Nucleus accumbens (tissue), 56 donors: ENCODE measurements around the gene TAF1B.

Experiments
- DNase-seq, 56 donors: peaks; one replicate each; lab custom pipeline; 2025; lab: John Stamatoyannopoulos, UW

TAF1B gene

DNA sequence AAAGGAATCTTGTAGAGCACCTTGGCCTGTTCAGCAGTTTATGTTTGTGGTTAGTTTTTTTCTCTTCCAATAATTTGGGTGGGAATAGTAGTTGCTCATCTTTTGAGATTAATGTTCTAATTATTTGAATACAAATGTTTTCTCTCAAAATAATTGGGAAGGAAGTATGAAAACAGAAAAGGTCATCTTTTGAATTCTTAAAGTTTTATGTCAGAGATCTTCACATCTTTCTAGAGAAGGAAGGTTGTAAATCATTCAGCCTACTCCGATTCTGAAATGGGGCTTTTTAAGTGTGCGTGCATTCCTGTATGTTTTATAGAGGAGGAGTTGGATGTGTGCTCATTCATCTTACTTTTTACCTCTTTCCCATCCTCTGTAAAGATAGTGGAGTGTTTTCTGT, 137.2 kb downstream of the TAF1B start:
- no peak for DNase-seq

DNA sequence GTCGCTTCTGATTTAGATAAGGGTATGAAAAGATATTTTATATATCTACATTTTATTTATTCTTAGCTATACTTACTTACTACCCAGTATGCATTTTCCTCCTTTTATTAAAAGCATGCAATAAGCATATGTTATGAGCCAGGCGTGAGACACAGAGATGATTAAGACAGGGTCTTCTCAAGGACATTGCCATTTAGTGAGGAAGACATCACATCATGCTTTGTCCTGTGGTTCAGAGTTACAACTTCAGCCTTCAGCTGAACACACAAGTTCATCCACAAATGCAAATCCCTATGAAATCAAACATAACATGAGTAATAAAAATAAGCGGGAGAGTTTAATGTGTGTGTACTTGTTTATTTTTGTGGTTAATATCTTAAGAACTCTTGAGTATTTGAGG, 138.4 kb downstream of the TAF1B start:
- no peak for DNase-seq

DNA sequence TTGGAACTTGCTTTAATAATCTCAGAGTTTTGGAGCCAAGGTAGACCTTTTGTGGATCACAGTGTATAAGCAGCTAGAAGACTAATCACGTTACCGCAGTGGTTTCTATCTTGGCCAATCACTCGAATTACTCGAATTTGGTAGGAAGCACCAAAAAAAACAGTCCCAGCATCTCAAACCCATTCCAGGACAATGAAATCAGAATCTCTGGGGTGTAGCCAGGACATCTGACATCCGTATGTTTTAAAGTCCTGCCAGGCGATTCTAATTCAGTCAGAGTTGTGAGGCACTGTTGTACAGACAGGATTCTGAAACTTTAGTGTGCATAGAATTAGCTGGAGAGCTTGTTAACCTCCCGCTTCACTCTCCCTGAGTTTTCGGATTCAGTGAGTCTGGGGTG, 139.0 kb downstream of the TAF1B start:
- DNase-seq, result no peak

DNA sequence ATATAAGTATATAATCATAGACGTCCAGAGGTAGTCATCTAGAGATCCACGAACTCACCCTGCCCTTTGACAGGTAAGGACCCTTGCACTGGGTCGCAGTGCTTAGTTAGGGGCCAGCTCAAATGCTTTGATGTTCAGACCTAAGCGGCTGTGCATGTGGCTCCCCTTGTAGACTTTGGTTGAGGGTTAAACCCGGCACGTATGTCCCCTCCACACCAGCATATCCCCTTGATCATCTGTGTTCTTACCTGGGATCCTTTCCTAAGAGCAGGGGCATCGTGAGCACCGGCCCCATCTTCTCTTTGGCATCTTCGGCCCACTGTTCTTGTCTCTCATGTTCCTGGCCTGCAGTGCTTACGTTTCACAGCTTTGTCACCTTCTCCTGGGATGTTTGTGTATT, 139.6 kb downstream of the TAF1B start:
- no peak for DNase-seq

DNA sequence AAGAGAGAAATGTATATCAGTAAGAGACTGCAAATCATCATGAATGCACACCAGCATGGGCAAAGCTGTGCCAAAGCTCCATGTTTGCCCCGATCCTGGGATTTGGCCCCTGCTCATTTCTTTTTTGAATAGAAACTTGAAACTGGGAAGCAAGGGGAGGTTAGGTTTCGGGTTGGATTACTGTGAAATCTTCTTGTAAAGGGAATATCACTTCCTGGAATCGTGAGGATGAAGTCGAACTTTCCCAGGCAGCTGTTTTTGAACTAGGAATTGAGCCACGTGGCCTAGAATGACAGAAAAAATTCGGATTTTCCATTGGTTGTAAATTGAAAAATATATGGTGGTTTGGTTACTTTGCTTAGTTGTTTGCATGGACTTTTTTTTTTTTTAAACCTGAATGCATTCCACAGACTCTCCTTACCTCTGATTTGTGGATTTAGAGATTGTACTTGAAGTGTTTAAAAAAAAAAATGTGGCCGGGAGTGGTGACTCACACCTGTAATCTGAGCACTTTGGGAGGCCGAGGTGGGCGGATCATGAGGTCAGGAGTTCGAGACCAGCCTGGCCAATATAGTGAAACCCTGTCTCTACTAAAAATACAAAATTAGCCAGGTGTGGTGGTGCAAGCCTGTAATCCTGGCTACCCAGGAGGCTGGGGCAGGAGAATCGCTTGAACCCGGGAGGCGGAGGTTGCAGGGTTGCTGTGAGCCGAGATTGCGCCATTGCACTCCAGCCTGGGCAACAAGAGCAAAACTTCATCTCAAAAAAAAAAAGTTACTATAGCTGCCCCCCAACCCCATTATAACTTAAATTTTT, 140.3 kb downstream of the TAF1B start:
- no peak for DNase-seq
